H1 (cell line): ENCODE measurements around the gene NHP2. TPM values are rescaled to one million over a fixed set of nuclear protein-coding genes. Genes with fewer than 3 reads are reported as not detected.

ENCODE experiments used
- CHD7 ChIP-seq: fragments of 300-600 bp; sonication (generic); IDR thresholded peaks from 2 replicates; pipeline ENCODE4 v1.7.1; 2012; ENCODE audit warnings: low read length, moderate library complexity, mild to moderate bottlenecking, inconsistent platforms; ENCODE audit not compliant: insufficient replicate concordance
- MAFK ChIP-seq: IDR thresholded peaks from 2 replicates; pipeline ENCODE4 v1.6.1; 2012; ENCODE audit warnings: low read depth, mild to moderate bottlenecking, improper control_type of control experiment, low read length
- RBBP5 ChIP-seq: IDR thresholded peaks from 2 replicates; pipeline ENCODE4 v1.7.1; 2012; ENCODE audit warnings: low read depth, mild to moderate bottlenecking, inconsistent platforms, low read length, moderate library complexity, borderline replicate concordance
- RXRA ChIP-seq: IDR thresholded peaks from 2 replicates; pipeline ENCODE4 v1.6.1; 2011; ENCODE audit warnings: low read depth, mild to moderate bottlenecking, low read length, moderate library complexity; ENCODE audit not compliant: insufficient read depth
- TAF7 ChIP-seq: optimal IDR thresholded peaks from 2 replicates; pipeline ENCODE3; 2011; ENCODE audit warnings: low read depth, mild to moderate bottlenecking, inconsistent platforms, low read length, moderate library complexity, borderline replicate concordance
- YY1 ChIP-seq: IDR thresholded peaks from 2 replicates; pipeline ENCODE4 v1.6.1; 2011; ENCODE audit warnings: low read depth, mild to moderate bottlenecking, low read length
- polyA plus RNA-seq, 7 experiments: library from polyadenylated mRNA; depleted of rRNA in 3 of 7; stranded (reverse) in 5 of 7; unstranded in 2 of 7; fragments of >200 nt in 5 of 7; fragments of 200-250 nt in 2 of 7; gene quantifications; 1 replicate in 5 of 7; 2 replicates in 1 of 7; 4 replicates in 1 of 7; pipeline versions ENCODE4 v1.2.1 to v1.2.3, GENCODE V29; 2011 to 2013; ENCODE audit warnings: missing spikeins in 2 of 7, mixed read lengths in 2 of 7
- total RNA-seq: library from RNA; stranded (reverse); fragmentation: NEBNext Ultra II Directional; extraction: Animal tissue kit (Norgen Biotek cat#: 25700); gene quantifications from 2 replicates; pipeline ENCODE4 v1.2.1, GENCODE V29; 2021
- TF ChIP-seq, protein P1 (sequence below), 3 experiments: IDR thresholded peaks; 1 replicate in 2 of 3; 2 replicates in 1 of 3; pipeline versions ENCODE4 v1.5.1 to v1.6.1; 2011; ENCODE audit warnings: low read length in 3 of 3, mild to moderate bottlenecking in 3 of 3, inconsistent platforms in 2 of 3, low read depth in 1 of 3, moderate library complexity in 1 of 3; ENCODE audit not compliant: insufficient read depth in 1 of 3; ENCODE audit errors: control extremely low read depth in 1 of 3

NHP2 gene
- total and polyA plus RNA-seq, 2 of the 8 experiments (the other 6 are each of a cell fraction or from before 2014, with no cell fraction given), result 241 to 263 TPM

DNA sequence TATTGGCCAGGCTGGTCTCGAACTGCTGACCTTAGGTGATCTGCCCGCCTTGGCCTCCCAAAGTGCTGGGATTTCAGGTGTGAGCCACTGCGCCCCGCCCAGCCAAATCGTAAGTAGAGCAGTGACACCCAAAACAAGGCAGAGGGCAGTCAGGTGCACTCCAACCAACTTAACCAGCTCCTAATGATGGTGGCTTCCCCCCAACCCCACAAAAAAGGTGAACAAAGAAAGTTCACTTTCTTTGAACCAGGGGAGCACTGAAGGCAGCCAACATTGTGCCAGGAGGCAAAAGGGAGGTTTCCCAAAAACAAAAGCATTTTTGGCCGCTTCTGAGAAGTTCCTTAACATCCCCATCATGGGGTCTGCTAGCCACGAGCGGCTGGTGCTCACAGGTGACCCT, 23.9 kb upstream of the NHP2 start (continued):
- TF ChIP-seq CHD7 (no peak), MAFK (no peak), RBBP5 (no peak), RXRA (no peak), TAF7 (no peak), YY1 (peak; percentile 52; the same call in 1 of the 2 replicates)
- TF ChIP-seq, protein P1, sequence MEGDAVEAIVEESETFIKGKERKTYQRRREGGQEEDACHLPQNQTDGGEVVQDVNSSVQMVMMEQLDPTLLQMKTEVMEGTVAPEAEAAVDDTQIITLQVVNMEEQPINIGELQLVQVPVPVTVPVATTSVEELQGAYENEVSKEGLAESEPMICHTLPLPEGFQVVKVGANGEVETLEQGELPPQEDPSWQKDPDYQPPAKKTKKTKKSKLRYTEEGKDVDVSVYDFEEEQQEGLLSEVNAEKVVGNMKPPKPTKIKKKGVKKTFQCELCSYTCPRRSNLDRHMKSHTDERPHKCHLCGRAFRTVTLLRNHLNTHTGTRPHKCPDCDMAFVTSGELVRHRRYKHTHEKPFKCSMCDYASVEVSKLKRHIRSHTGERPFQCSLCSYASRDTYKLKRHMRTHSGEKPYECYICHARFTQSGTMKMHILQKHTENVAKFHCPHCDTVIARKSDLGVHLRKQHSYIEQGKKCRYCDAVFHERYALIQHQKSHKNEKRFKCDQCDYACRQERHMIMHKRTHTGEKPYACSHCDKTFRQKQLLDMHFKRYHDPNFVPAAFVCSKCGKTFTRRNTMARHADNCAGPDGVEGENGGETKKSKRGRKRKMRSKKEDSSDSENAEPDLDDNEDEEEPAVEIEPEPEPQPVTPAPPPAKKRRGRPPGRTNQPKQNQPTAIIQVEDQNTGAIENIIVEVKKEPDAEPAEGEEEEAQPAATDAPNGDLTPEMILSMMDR (IDR thresholded peaks at IDR 0.05; ENCODE audit: control extremely low read depth in 1 of 3, insufficient read depth in 1 of 3, low read depth in 1 of 3, low read length in 3 of 3), result peak; percentile 39 to 52 (median 45)
